Memory B cell (primary cell): ENCODE results near the gene GPRC5B.

Experiments used
- ATAC-seq: fragments of 150-1000 bp; cut with Tn5 transposase; 2 replicates; pipeline ENCODE4 v1.10.0; 2021; ENCODE audit warnings: low read depth, mild to moderate bottlenecking, moderate library complexity
- DNase-seq, 2 donors: peaks; one replicate each; pipeline ENCODE4 v3.0.0; 2022; ENCODE audit warnings: low spot score in 2 of 2
- H3K27ac Mint-ChIP-seq: one replicate; pipeline ENCODE4 v1.8.0; 2022; ENCODE audit warnings: mild to moderate bottlenecking, moderate library complexity, mixed read lengths
- H3K27me3 Mint-ChIP-seq: one replicate; pipeline ENCODE4 v1.8.0; 2022; ENCODE audit warnings: mixed read lengths
- H3K36me3 Mint-ChIP-seq: one replicate; pipeline ENCODE4 v1.8.0; 2022; ENCODE audit warnings: mild to moderate bottlenecking, mixed read lengths
- H3K4me1 Mint-ChIP-seq: one replicate; pipeline ENCODE4 v1.8.0; 2022; ENCODE audit warnings: mixed read lengths
- H3K4me3 Mint-ChIP-seq: one replicate; pipeline ENCODE4 v1.8.0; 2022; ENCODE audit warnings: mild to moderate bottlenecking, moderate library complexity, mixed read lengths
- H3K9me3 Mint-ChIP-seq: one replicate; pipeline ENCODE4 v1.8.0; 2022; ENCODE audit warnings: mixed read lengths

The GPRC5B gene

GRCh38 chr16:19884611-19885450, at the start of gene GPRC5B:
GPRC5B (minus strand) TSS chr16:19884848; CDS start chr16:19872845, 12,003 bp downstream.
- Mint-ChIP-seq H3K4me1 (peaks cover 22% of the 10 kb centered on the region), H3K9me3 (no peaks in the 10 kb centered on the region), H3K27me3 (peaks cover 31% of the 10 kb centered on the region), H3K36me3 (peaks cover 2% of the 10 kb centered on the region), H3K4me3 (peak within 1 kb of the TSS; percentile 89), H3K27ac (no peak within 1 kb of the TSS)
- DNase-seq (peak; percentile 31 to 55), ATAC-seq (peak; percentile 67)

DNA sequence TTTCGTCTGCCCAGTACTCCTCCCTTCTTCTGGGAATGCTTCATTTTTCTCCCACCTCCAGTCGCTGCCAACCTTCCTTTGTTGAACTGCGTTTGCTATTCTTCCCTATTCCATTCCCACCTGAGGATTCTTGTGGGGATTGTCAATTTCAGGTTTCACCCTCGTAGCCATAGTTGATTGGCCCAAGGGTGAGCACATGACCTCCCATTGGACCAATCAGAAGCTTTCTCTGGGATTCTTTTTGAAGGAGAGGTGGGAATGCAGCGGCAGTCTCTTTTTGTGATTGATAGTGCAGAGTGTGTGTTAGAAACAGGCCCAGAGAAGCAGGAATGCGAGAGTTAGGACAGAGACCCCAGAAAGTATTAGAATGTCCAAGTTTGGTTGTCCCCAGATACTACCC, 49.1 kb upstream of the GPRC5B start:
- H3K27ac Mint-ChIP-seq, result no peak overlapping the region

GRCh38 chr16:19929062-19929511, 44.4 kb upstream of the GPRC5B start:
- Mint-ChIP-seq H3K27ac (no peak overlapping the region), H3K36me3 (no peaks in the 10 kb centered on the region), H3K27me3 (peaks cover 6% of the 10 kb centered on the region), H3K9me3 (no peaks in the 10 kb centered on the region), H3K4me1 (no peaks in the 10 kb centered on the region), H3K4me3 (no peak overlapping the region)
- DNase-seq, result no peak
- no peak for ATAC-seq

More for the DNA sequence above, 49.1 kb upstream of the GPRC5B start:
- Mint-ChIP-seq H3K4me1 (no peaks in the 10 kb centered on the region), H3K36me3 (no peaks in the 10 kb centered on the region), H3K4me3 (no peak overlapping the region), H3K27me3 (peaks cover 9% of the 10 kb centered on the region), H3K9me3 (peaks cover 2% of the 10 kb centered on the region)
- no peak for DNase-seq
- ATAC-seq, result no peak

DNA sequence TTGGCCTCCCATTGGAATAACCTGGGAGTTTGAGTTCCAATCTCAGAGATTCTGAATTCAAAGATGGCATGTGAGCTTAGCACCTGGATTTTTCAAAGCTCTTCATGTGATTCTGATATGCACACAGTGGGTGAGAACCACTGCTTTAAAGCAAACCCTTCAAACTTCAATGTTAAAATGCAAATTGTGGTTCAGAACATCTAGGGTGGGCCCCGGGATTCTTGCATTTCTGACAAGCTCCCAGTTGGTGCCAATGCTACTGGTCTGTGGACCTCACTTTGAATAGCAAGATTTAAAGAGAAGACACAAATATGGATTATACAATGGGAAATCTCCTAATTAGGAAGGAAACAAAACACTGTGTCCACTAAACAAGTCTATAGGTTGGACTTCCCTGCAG, 43.8 kb upstream of the GPRC5B start:
- no peak for ATAC-seq
- no peaks in the 10 kb centered on the region for H3K36me3 Mint-ChIP-seq
- H3K4me1 Mint-ChIP-seq, result no peaks in the 10 kb centered on the region
- no peak for DNase-seq
- no peak overlapping the region for H3K27ac Mint-ChIP-seq
- H3K27me3 Mint-ChIP-seq, result peaks cover 6% of the 10 kb centered on the region
- H3K9me3 Mint-ChIP-seq, result no peaks in the 10 kb centered on the region
- H3K4me3 Mint-ChIP-seq, result no peak overlapping the region

- ATAC-seq (no peak), DNase-seq (no peak)
- peaks cover 6% of the 10 kb centered on the region for H3K27me3 Mint-ChIP-seq
- no peak overlapping the region for H3K27ac Mint-ChIP-seq
- no peaks in the 10 kb centered on the region for H3K4me1 Mint-ChIP-seq
- H3K36me3 Mint-ChIP-seq, result no peaks in the 10 kb centered on the region
- no peak overlapping the region for H3K4me3 Mint-ChIP-seq
- no peaks in the 10 kb centered on the region for H3K9me3 Mint-ChIP-seq
Measured at GRCh38 chr16:19926449-19927390, 42.1 kb upstream of the GPRC5B start.

- Mint-ChIP-seq H3K36me3 (no peaks in the 10 kb centered on the region), H3K27me3 (peaks cover 12% of the 10 kb centered on the region), H3K9me3 (peaks cover 2% of the 10 kb centered on the region), H3K4me1 (no peaks in the 10 kb centered on the region), H3K27ac (no peak overlapping the region), H3K4me3 (no peak overlapping the region)
- ATAC-seq (no peak), DNase-seq (no peak)
Measured at GRCh38 chr16:19923396-19923795, 38.7 kb upstream of the GPRC5B start.

GRCh38 chr16:19919142-19919541, 34.5 kb upstream of the GPRC5B start:
- DNase-seq, result no peak
- Mint-ChIP-seq H3K27ac (no peak overlapping the region), H3K4me1 (no peaks in the 10 kb centered on the region), H3K9me3 (peaks cover 2% of the 10 kb centered on the region), H3K27me3 (peaks cover 6% of the 10 kb centered on the region), H3K4me3 (no peak overlapping the region), H3K36me3 (no peaks in the 10 kb centered on the region)
- ATAC-seq, result no peak

GRCh38 chr16:19916064-19916463, 31.4 kb upstream of the GPRC5B start:
- H3K36me3 Mint-ChIP-seq, result no peaks in the 10 kb centered on the region
- DNase-seq, result no peak
- H3K9me3 Mint-ChIP-seq, result peaks cover 2% of the 10 kb centered on the region
- H3K27ac Mint-ChIP-seq, result no peak overlapping the region
- peaks cover 2% of the 10 kb centered on the region for H3K27me3 Mint-ChIP-seq
- H3K4me1 Mint-ChIP-seq, result no peaks in the 10 kb centered on the region
- no peak overlapping the region for H3K4me3 Mint-ChIP-seq
- ATAC-seq, result no peak

- H3K4me1 Mint-ChIP-seq, result no peaks in the 10 kb centered on the region
- no peaks in the 10 kb centered on the region for H3K36me3 Mint-ChIP-seq
- H3K27me3 Mint-ChIP-seq, result no peaks in the 10 kb centered on the region
- H3K9me3 Mint-ChIP-seq, result no peaks in the 10 kb centered on the region
- ATAC-seq (no peak), DNase-seq (no peak)
- no peak overlapping the region for H3K27ac Mint-ChIP-seq
- H3K4me3 Mint-ChIP-seq, result no peak overlapping the region
Measured at GRCh38 chr16:19914877-19915276, 30.2 kb upstream of the GPRC5B start.

- Mint-ChIP-seq H3K27me3 (peaks cover under 1% of the 10 kb centered on the region), H3K4me1 (no peaks in the 10 kb centered on the region), H3K36me3 (no peaks in the 10 kb centered on the region), H3K9me3 (no peaks in the 10 kb centered on the region), H3K4me3 (no peak overlapping the region), H3K27ac (no peak overlapping the region)
- no peak for DNase-seq
- ATAC-seq, result no peak
Measured at GRCh38 chr16:19913340-19913645, 28.6 kb upstream of the GPRC5B start.

GRCh38 chr16:19912455-19913339, 28.0 kb upstream of the GPRC5B start:
- no peak for DNase-seq
- no peaks in the 10 kb centered on the region for H3K9me3 Mint-ChIP-seq
- H3K27ac Mint-ChIP-seq, result no peak overlapping the region
- H3K36me3 Mint-ChIP-seq, result no peaks in the 10 kb centered on the region
- H3K4me1 Mint-ChIP-seq, result no peaks in the 10 kb centered on the region
- no peak for ATAC-seq
- H3K4me3 Mint-ChIP-seq, result no peak overlapping the region
- peaks cover 5% of the 10 kb centered on the region for H3K27me3 Mint-ChIP-seq

- Mint-ChIP-seq H3K27me3 (peaks cover 7% of the 10 kb centered on the region), H3K9me3 (no peaks in the 10 kb centered on the region), H3K4me3 (no peak overlapping the region), H3K36me3 (no peaks in the 10 kb centered on the region), H3K4me1 (no peaks in the 10 kb centered on the region), H3K27ac (no peak overlapping the region)
- DNase-seq (no peak), ATAC-seq (no peak)
Measured at GRCh38 chr16:19911747-19912454, 27.3 kb upstream of the GPRC5B start.

- Mint-ChIP-seq H3K27me3 (peaks cover 10% of the 10 kb centered on the region), H3K36me3 (no peaks in the 10 kb centered on the region), H3K9me3 (no peaks in the 10 kb centered on the region), H3K4me1 (no peaks in the 10 kb centered on the region), H3K27ac (no peak overlapping the region), H3K4me3 (no peak overlapping the region)
- DNase-seq (no peak), ATAC-seq (no peak)
Measured at GRCh38 chr16:19911204-19911603, 26.6 kb upstream of the GPRC5B start.
